Measurements from ENCODE around the gene PITPNB. TPM values are rescaled to one million over a fixed set of nuclear protein-coding genes. Genes with fewer than 3 reads are reported as not detected.

The PITPNB gene
- total RNA-seq, 1 experiment from 2014 or later = 19.3 TPM

- DNase-seq (ENCODE audit: low read depth) = no peak
Measured at GRCh38 chr22:27802346-27803073, 116.5 kb downstream of the PITPNB start.

Other genes starting within 250 kb of the PITPNB start
- 9.5 and 13.2 TPM in 2 replicates for gene MN1, start 117.5 kb downstream of the PITPNB start, total RNA-seq (2014; rRNA removed; shearing (Covaris generic))